Transverse colon (tissue), 4 donors: ENCODE measurements around the gene BORA. TPM values are rescaled to one million over a fixed set of nuclear protein-coding genes. Genes with fewer than 3 reads are reported as not detected.

Experiments
- DNase-seq: peaks from one replicate; pipeline ENCODE4 v3.0.0-alpha.2; 2019
- H3K27ac ChIP-seq, 4 donors: fragments of 200-600 bp; sonication (generic); 2 replicates each; pipeline ENCODE4 v1.5.1; 2016 to 2018; ENCODE audit warnings: inconsistent platforms in 4 of 4
- H3K27me3 ChIP-seq: fragments of 200-600 bp; sonication (generic); 2 replicates; pipeline ENCODE4 v1.5.1; 2017; ENCODE audit warnings: inconsistent platforms
- H3K36me3 ChIP-seq, 4 donors: fragments of 200-600 bp; sonication (generic); 2 replicates each; pipeline ENCODE4 v1.5.1; 2017 to 2019; ENCODE audit warnings: inconsistent platforms in 4 of 4
- H3K4me1 ChIP-seq, 4 donors: fragments of 200-600 bp; sonication (generic); 2 replicates each; pipeline ENCODE4 v1.5.1; 2017 to 2020; ENCODE audit warnings: inconsistent platforms in 4 of 4
- H3K4me3 ChIP-seq, 4 donors: fragments of 200-600 bp; sonication (generic); 1 replicate in 1 of 4; 2 replicates in 3 of 4; pipeline versions ENCODE4 v1.5.1 to v1.6.1; 2017 to 2019; ENCODE audit warnings: inconsistent platforms in 4 of 4
- H3K9me3 ChIP-seq, 2 donors: fragments of 200-600 bp; sonication (generic); 2 replicates each; pipeline ENCODE4 v1.5.1; 2017 to 2019; ENCODE audit warnings: inconsistent platforms in 2 of 2
- CTCF ChIP-seq, 5 experiments: fragments of 200-600 bp in 3 of 5; fragments of 450-650 bp in 2 of 5; sonication (generic) in 3 of 5; IDR thresholded peaks; 1 replicate in 2 of 5; 2 replicates in 3 of 5; pipeline ENCODE4 v1.5.1; 2016 to 2017; ENCODE audit warnings: antibody characterized with exemption in 5 of 5, inconsistent platforms in 3 of 5, mild to moderate bottlenecking in 2 of 5, moderate library complexity in 1 of 5
- EP300 ChIP-seq: sonication (generic); formaldehyde crosslinking; IDR thresholded peaks from one replicate; pipeline ENCODE4 v1.6.1; 2017; ENCODE audit warnings: antibody characterized with exemption, low read depth
- POLR2A ChIP-seq: fragments of 450-650 bp; IDR thresholded peaks from one replicate; pipeline ENCODE4 v1.6.1; 2016; ENCODE audit warnings: antibody characterized with exemption, mild to moderate bottlenecking, moderate library complexity
- POLR2AphosphoS5 ChIP-seq, 3 donors: sonication (generic); formaldehyde crosslinking; IDR thresholded peaks; one replicate each; pipeline ENCODE4 v1.6.1; 2016; ENCODE audit warnings: antibody characterized with exemption in 3 of 3
- WGBS, 2 donors: methylation state at CpG; one replicate each; pipeline ENCODE4 v1.1.5; 2018; ENCODE audit warnings: low coverage in 1 of 2; 5-methylcytosine and 5-hydroxymethylcytosine counted together
- in situ Hi-C, 4 donors: fragments of 200-750 bp; cut with MboI; loops; one replicate each; pipeline versions ENCODE4 v1.15.0 to v1.15.1; 2017; ENCODE audit warnings: low sequenced_read_pairs in 3 of 4, low pct_ligation_motif_present in 1 of 4, low pct_unique_long_range_greater_than_20kb in 1 of 4
- intact Hi-C: fragments of 100-400 bp; cut with DNase I; formaldehyde crosslinking; loops from one replicate; pipeline ENCODE4 v1.15.1; 2023; ENCODE audit warnings: low total_unique reads
- total RNA-seq, 4 donors: library from RNA; depleted of rRNA; stranded (reverse); fragments of >200 nt; gene quantifications; one replicate each; pipeline ENCODE4 v1.1.0, GENCODE V29; 2016

The BORA gene
- total RNA-seq, 4 donors from 2014 or later: 2.2 to 80.0 (median 7.7) TPM

- intact Hi-C loops: no loop called here
- no peak for DNase-seq
- H3K27me3 ChIP-seq: no peaks in the 10 kb centered on the region
- H3K36me3 ChIP-seq: no peaks in the 10 kb centered on the region
- no peak for TF ChIP-seq CTCF (IDR thresholded peaks at IDR 0.05)
- no peak for TF ChIP-seq EP300
- no peak for TF ChIP-seq POLR2AphosphoS5 (IDR thresholded peaks at IDR 0.05)
- TF ChIP-seq POLR2A: no peak
- no peak overlapping the region for H3K4me3 ChIP-seq
- no peak overlapping the region for H3K27ac ChIP-seq
- in situ Hi-C loops: no loop called here
- no peaks in the 10 kb centered on the region for H3K9me3 ChIP-seq
- H3K4me1 ChIP-seq: no peaks in the 10 kb centered on the region
Measured at GRCh38 chr13:72689181-72689696, 38.5 kb upstream of the BORA start.

- in situ Hi-C loops: no loop called here
- no peak for DNase-seq
- Histone ChIP-seq H3K4me3 (no peak overlapping the region), H3K27me3 (no peaks in the 10 kb centered on the region), H3K4me1 (no peaks in the 10 kb centered on the region), H3K9me3 (no peaks in the 10 kb centered on the region), H3K27ac (no peak overlapping the region), H3K36me3 (no peaks in the 10 kb centered on the region)
- 69% methylated on average over 5 of the region's 5 CpGs; no CpG with 5 or more reads in 1 of the 2 donors for WGBS, 2 donors
- TF ChIP-seq POLR2A: no peak
- TF ChIP-seq POLR2AphosphoS5 (IDR thresholded peaks at IDR 0.05): no peak
- no peak for TF ChIP-seq CTCF (IDR thresholded peaks at IDR 0.05)
- no peak for TF ChIP-seq EP300
- intact Hi-C loops: no loop called here
Measured at GRCh38 chr13:72692884-72693514, 34.7 kb upstream of the BORA start.

GRCh38 chr13:72693832-72694231 lies 33.9 kb upstream of the BORA start:
- Histone ChIP-seq H3K4me1 (no peaks in the 10 kb centered on the region), H3K27ac (no peak overlapping the region), H3K36me3 (no peaks in the 10 kb centered on the region), H3K4me3 (no peak overlapping the region), H3K9me3 (no peaks in the 10 kb centered on the region), H3K27me3 (no peaks in the 10 kb centered on the region)
- in situ Hi-C loops (no loop called here), intact Hi-C loops (no loop called here)
- DNase-seq: no peak
- 77 to 78% methylated on average over 5 of the region's 5 CpGs for WGBS, 2 donors
- no peak for TF ChIP-seq POLR2A
- TF ChIP-seq POLR2AphosphoS5 (IDR thresholded peaks at IDR 0.05): no peak
- TF ChIP-seq EP300: no peak

GRCh38 chr13:72694314-72694713 lies 33.4 kb upstream of the BORA start:
- no peak for DNase-seq
- Histone ChIP-seq H3K27me3 (no peaks in the 10 kb centered on the region), H3K4me1 (no peaks in the 10 kb centered on the region), H3K27ac (no peak overlapping the region), H3K9me3 (no peaks in the 10 kb centered on the region), H3K4me3 (no peak overlapping the region), H3K36me3 (no peaks in the 10 kb centered on the region)
- in situ Hi-C loops: no loop called here
- 72 to 75% methylated on average over 4 to 8 of the region's 8 CpGs for WGBS, 2 donors
- intact Hi-C loops: no loop called here
- TF ChIP-seq EP300 (no peak), POLR2A (no peak), CTCF (IDR thresholded peaks at IDR 0.05) (no peak), POLR2AphosphoS5 (IDR thresholded peaks at IDR 0.05) (no peak)

- Histone ChIP-seq H3K36me3 (no peaks in the 10 kb centered on the region), H3K9me3 (no peaks in the 10 kb centered on the region), H3K4me3 (no peak overlapping the region), H3K27ac (no peak overlapping the region), H3K27me3 (no peaks in the 10 kb centered on the region), H3K4me1 (no peaks in the 10 kb centered on the region)
- 8% methylated on average over 1 of the region's 1 CpG for WGBS, 2 donors
- in situ Hi-C loops (no loop called here), intact Hi-C loops (no loop called here)
- DNase-seq: no peak
- TF ChIP-seq POLR2A: no peak
- no peak for TF ChIP-seq POLR2AphosphoS5 (IDR thresholded peaks at IDR 0.05)
- TF ChIP-seq EP300: no peak
- peak in 2 of 5 experiments; percentile 15 to 24 for TF ChIP-seq CTCF (IDR thresholded peaks at IDR 0.05)
Measured at GRCh38 chr13:72696579-72696978, 31.1 kb upstream of the BORA start.
